Activated naive CD4-positive, alpha-beta T cell treated with Interleukin-2 at 50 U/mL for 16 hours (primary cell): ENCODE results near the gene HNRNPUL2.
"Not testable (repeated sequence)": the region's sequence is repeated elsewhere in the genome, so short reads cannot be mapped to it uniquely, and the experiment has no call there.

ENCODE experiments used
- DNase-seq: peaks from one replicate; pipeline ENCODE4 v3.0.0-alpha.2; 2020

Gene HNRNPUL2

GRCh38 chr11:62727165-62727871 is at the start of gene HNRNPUL2:
Gene HNRNPUL2 (minus strand): TSS chr11:62727457. CDS start chr11:62727156, 301 bp downstream.
- peak; percentile 99 for DNase-seq

GRCh38 chr11:62775646-62776045 is 48.4 kb upstream of the HNRNPUL2 start:
- no peak for DNase-seq

- no peak for DNase-seq
Measured at GRCh38 chr11:62774407-62774806, 47.1 kb upstream of the HNRNPUL2 start.

GRCh38 chr11:62771144-62772021 is 44.1 kb upstream of the HNRNPUL2 start, which contains the start of gene TAF6L:
Gene TAF6L (plus strand): TSS chr11:62771396. CDS start chr11:62775784, 4,388 bp downstream.
- DNase-seq: peak; percentile 96

- no peak for DNase-seq
Measured at GRCh38 chr11:62770778-62771143, 43.5 kb upstream of the HNRNPUL2 start.

- DNase-seq: not testable (repeated sequence)
Measured at GRCh38 chr11:62760867-62761227, 33.6 kb upstream of the HNRNPUL2 start.

GRCh38 chr11:62757846-62758788 is 30.9 kb upstream of the HNRNPUL2 start:
- no peak for DNase-seq

- DNase-seq: no peak
Measured at GRCh38 chr11:62755086-62755615, 27.9 kb upstream of the HNRNPUL2 start.

- DNase-seq: peak; percentile 96
Measured at GRCh38 chr11:62753736-62754603, 26.7 kb upstream of the HNRNPUL2 start, which contains the start of gene ZBTB3. Gene ZBTB3 (minus strand): TSS chr11:62754160. CDS start chr11:62753664, 496 bp downstream.

- DNase-seq: no peak
Measured at GRCh38 chr11:62752994-62753735, 25.9 kb upstream of the HNRNPUL2 start.

- DNase-seq: no peak
Measured at GRCh38 chr11:62752177-62752785, 25.0 kb upstream of the HNRNPUL2 start.

GRCh38 chr11:62749931-62750330 is 22.7 kb upstream of the HNRNPUL2 start:
- DNase-seq: not testable (repeated sequence)

- DNase-seq: no peak
Measured at GRCh38 chr11:62747475-62748160, 20.4 kb upstream of the HNRNPUL2 start.

GRCh38 chr11:62737196-62737595 is 9.9 kb upstream of the HNRNPUL2 start:
- DNase-seq: no peak

GRCh38 chr11:62732830-62733229 is 5.6 kb upstream of the HNRNPUL2 start:
- no peak for DNase-seq

GRCh38 chr11:62730076-62730475 is 2.8 kb upstream of the HNRNPUL2 start:
- not testable (repeated sequence) for DNase-seq

- DNase-seq: peak; percentile 85
Measured at GRCh38 chr11:62728171-62728988, 1.1 kb upstream of the HNRNPUL2 start, which contains the start of gene TTC9C. Gene TTC9C (plus strand): TSS chr11:62728486. CDS start chr11:62728849, 363 bp downstream.

- DNase-seq: peak; percentile 82
Measured at GRCh38 chr11:62727872-62728170, 564 bp upstream of the HNRNPUL2 start.

GRCh38 chr11:62726915-62727164 is 417 bp downstream of the HNRNPUL2 start:
- no peak for DNase-seq
